Hepatocyte (in vitro differentiated cells): ENCODE results near the gene ADAMTS13. TPM values are rescaled to one million over a fixed set of nuclear protein-coding genes. Genes with fewer than 3 reads are reported as not detected.

Experiments
- DNase-seq: peaks from one replicate; pipeline ENCODE4 v3.0.0-alpha.2; 2016; ENCODE audit warnings: low spot score
- H2AFZ ChIP-seq: fragments of 200-600 bp; sonication (generic); 2 replicates; pipeline ENCODE4 v1.6.0; 2016; ENCODE audit warnings: antibody characterized with exemption, mild to moderate bottlenecking
- H3K27ac ChIP-seq: fragments of 200-600 bp; sonication (generic); 2 replicates; pipeline ENCODE4 v1.5.1; 2016; ENCODE audit warnings: mild to moderate bottlenecking
- H3K27me3 ChIP-seq: fragments of 200-600 bp; sonication (generic); 2 replicates; pipeline ENCODE4 v1.6.1; 2016
- H3K36me3 ChIP-seq: fragments of 200-600 bp; sonication (generic); replicated peaks from 2 replicates; pipeline ENCODE4 v1.5.1; 2016; ENCODE audit warnings: low read depth; ENCODE audit not compliant: insufficient read depth
- H3K4me1 ChIP-seq: fragments of 200-600 bp; sonication (generic); 2 replicates; pipeline ENCODE4 v1.5.1; 2016; ENCODE audit warnings: mild to moderate bottlenecking, moderate library complexity; ENCODE audit not compliant: insufficient read depth
- H3K4me2 ChIP-seq: fragments of 200-600 bp; sonication (generic); 2 replicates; pipeline ENCODE4 v1.6.0; 2016
- H3K4me3 ChIP-seq: fragments of 200-600 bp; sonication (generic); 2 replicates; pipeline ENCODE4 v1.5.1; 2016; ENCODE audit warnings: mild to moderate bottlenecking
- H3K79me2 ChIP-seq: fragments of 200-600 bp; sonication (generic); 2 replicates; pipeline ENCODE4 v1.6.0; 2017; ENCODE audit warnings: mild to moderate bottlenecking
- H3K9me2 ChIP-seq: fragments of 200-600 bp; sonication (generic); replicated peaks from 2 replicates; pipeline ENCODE4 v1.6.0; 2017; ENCODE audit warnings: mild to moderate bottlenecking; ENCODE audit not compliant: insufficient read depth
- H3K9me3 ChIP-seq: fragments of 200-600 bp; sonication (generic); 2 replicates; pipeline ENCODE4 v1.5.1; 2016; ENCODE audit warnings: low read depth, mild to moderate bottlenecking
- H4K20me1 ChIP-seq: fragments of 200-600 bp; sonication (generic); 2 replicates; pipeline ENCODE4 v1.6.0; 2016; ENCODE audit warnings: mild to moderate bottlenecking; ENCODE audit not compliant: insufficient read depth, poor library complexity, severe bottlenecking
- CTCF ChIP-seq: fragments of 200-600 bp; sonication (generic); IDR thresholded peaks from 2 replicates; pipeline ENCODE4 v1.5.1; 2016; ENCODE audit warnings: antibody characterized with exemption, mild to moderate bottlenecking; ENCODE audit not compliant: poor library complexity
- EZH2 ChIP-seq: fragments of 200-600 bp; sonication (generic); IDR thresholded peaks from 2 replicates; pipeline ENCODE4 v1.6.1; 2016; ENCODE audit warnings: antibody characterized with exemption, mild to moderate bottlenecking, borderline replicate concordance
- EZH2phosphoT487 ChIP-seq: fragments of 200-600 bp; sonication (generic); IDR thresholded peaks from one replicate; pipeline ENCODE4 v1.6.1; 2018; ENCODE audit warnings: antibody characterized with exemption, mild to moderate bottlenecking, low read depth, moderate library complexity; ENCODE audit not compliant: unreplicated experiment, severe bottlenecking
- WGBS: methylation state at CpG from one replicate; pipeline ENCODE4 v1.1.6; 2016; ENCODE audit warnings: low lambda C conversion rate; ENCODE audit errors: missing lambda C conversion rate; 5-methylcytosine and 5-hydroxymethylcytosine counted together
- polyA plus RNA-seq: library from polyadenylated mRNA; unstranded; fragments of >200 nt; fragmentation: Nextera tagmentation; extraction: Ambion mirVana; gene quantifications from 2 replicates; pipeline ENCODE4 v1.2.1, GENCODE V29; 2016
- total RNA-seq: library from RNA; depleted of rRNA; stranded (reverse); fragments of >200 nt; gene quantifications from 2 replicates; pipeline ENCODE4 v1.2.3, GENCODE V29; 2014

Gene ADAMTS13
- total and polyA plus RNA-seq, 2 experiments from 2014 or later, result 6.5 to 6.8 TPM

- Histone ChIP-seq H3K27ac (no peak overlapping the region), H3K36me3 (no peaks in the 10 kb centered on the region), H3K4me1 (peaks cover 7% of the 10 kb centered on the region), H3K27me3 (peaks cover 4% of the 10 kb centered on the region), H3K79me2 (no peaks in the 10 kb centered on the region), H3K4me2 (peak overlapping the region; percentile 98), H2AFZ (peak overlapping the region; percentile 93), H3K9me3 (no peaks in the 10 kb centered on the region), H3K4me3 (peak overlapping the region; percentile 64), H3K9me2 (no peaks in the 10 kb centered on the region), H4K20me1 (no peaks in the 10 kb centered on the region)
- DNase-seq, result peak; percentile 58
- 45% methylated on average over 16 of the region's 17 CpGs for WGBS
- TF ChIP-seq EZH2phosphoT487 (no peak), EZH2 (no peak), CTCF (no peak)
Measured at GRCh38 chr9:133477992-133478850, 56.1 kb downstream of the ADAMTS13 start.

GRCh38 chr9:133478851-133479711 lies 56.9 kb downstream of the ADAMTS13 start, which contains the start of gene SLC2A6:
TSS of gene SLC2A6 (minus strand) at chr9:133479099. CDS start at chr9:133479059, 40 bp downstream.
- Histone ChIP-seq H3K4me2 (peak within 1 kb of the TSS; percentile 98), H2AFZ (peak within 1 kb of the TSS; percentile 93), H3K4me1 (peaks cover 7% of the 10 kb centered on the region), H4K20me1 (no peaks in the 10 kb centered on the region), H3K9me3 (no peaks in the 10 kb centered on the region), H3K4me3 (peak within 1 kb of the TSS; percentile 64), H3K36me3 (no peaks in the 10 kb centered on the region), H3K9me2 (no peaks in the 10 kb centered on the region), H3K27me3 (peaks cover 4% of the 10 kb centered on the region), H3K27ac (no peak within 1 kb of the TSS), H3K79me2 (no peaks in the 10 kb centered on the region)
- no peak for TF ChIP-seq EZH2
- peak; percentile 92 for DNase-seq
- 2% methylated on average over 81 of the region's 84 CpGs for WGBS

GRCh38 chr9:133483611-133484010 lies 61.4 kb downstream of the ADAMTS13 start:
- Histone ChIP-seq H3K27me3 (peaks cover 4% of the 10 kb centered on the region), H3K27ac (no peak overlapping the region), H3K36me3 (no peaks in the 10 kb centered on the region), H2AFZ (no peak overlapping the region), H3K9me2 (no peaks in the 10 kb centered on the region), H3K4me3 (no peak overlapping the region), H3K4me2 (no peak overlapping the region), H3K4me1 (peaks cover 10% of the 10 kb centered on the region), H3K79me2 (no peaks in the 10 kb centered on the region), H4K20me1 (no peaks in the 10 kb centered on the region), H3K9me3 (no peaks in the 10 kb centered on the region)
- WGBS, result 81% methylated on average over 9 of the region's 9 CpGs
- no peak for TF ChIP-seq CTCF
- no peak for TF ChIP-seq EZH2
- TF ChIP-seq EZH2phosphoT487, result no peak
- DNase-seq, result no peak
